HEK293T (cell line): ENCODE data around the gene INO80B.

ENCODE experiments used
- ARNT ChIP-seq: fragments of 450-650 bp; IDR thresholded peaks from 2 replicates; pipeline ENCODE4 v1.6.1; 2017; ENCODE audit warnings: mild to moderate bottlenecking
- BHLHE40 ChIP-seq: fragments of 450-650 bp; IDR thresholded peaks from 2 replicates; pipeline ENCODE4 v1.6.1; 2016; ENCODE audit warnings: mild to moderate bottlenecking, moderate library complexity, borderline replicate concordance
- ELF4 ChIP-seq: fragments of 450-650 bp; IDR thresholded peaks from 2 replicates; pipeline ENCODE4 v1.6.1; 2017; ENCODE audit warnings: antibody characterized with exemption
- FOXA1 ChIP-seq: fragments of 450-650 bp; IDR thresholded peaks from 2 replicates; pipeline ENCODE4 v1.6.1; 2016; ENCODE audit warnings: mild to moderate bottlenecking
- FOXK2 ChIP-seq: fragments of 450-650 bp; IDR thresholded peaks from 2 replicates; pipeline ENCODE4 v1.6.1; 2016; ENCODE audit warnings: mild to moderate bottlenecking
- FOXM1 ChIP-seq: fragments of 450-650 bp; IDR thresholded peaks from 2 replicates; pipeline ENCODE4 v1.6.1; 2017; ENCODE audit warnings: mild to moderate bottlenecking, borderline replicate concordance
- L3MBTL2 ChIP-seq: fragments of 450-650 bp; conservative IDR thresholded peaks from 2 replicates; pipeline ENCODE4 v1.6.1; 2016; ENCODE audit warnings: mild to moderate bottlenecking
- NFRKB ChIP-seq: fragments of 450-650 bp; IDR thresholded peaks from 2 replicates; pipeline ENCODE4 v1.6.1; 2016; ENCODE audit warnings: mild to moderate bottlenecking, moderate library complexity
- PKNOX1 ChIP-seq: fragments of 450-650 bp; IDR thresholded peaks from 2 replicates; pipeline ENCODE4 v1.6.1; 2016
- SP1 ChIP-seq: fragments of 450-650 bp; IDR thresholded peaks from 2 replicates; pipeline ENCODE4 v1.6.1; 2017
- SUZ12 ChIP-seq: fragments of 450-650 bp; IDR thresholded peaks from 2 replicates; pipeline ENCODE4 v1.6.1; 2016; ENCODE audit warnings: mild to moderate bottlenecking
- TARDBP ChIP-seq: fragments of 450-650 bp; IDR thresholded peaks from 2 replicates; pipeline ENCODE4 v1.6.1; 2016
- ZNF384 ChIP-seq: fragments of 450-650 bp; IDR thresholded peaks from 2 replicates; pipeline ENCODE4 v1.6.1; 2016

GRCh38 chr2:74418312-74418711 lies 36.6 kb upstream of the INO80B start:
- TF ChIP-seq FOXM1 (no peak), ELF4 (no peak), NFRKB (no peak), L3MBTL2 (no peak), PKNOX1 (no peak), SP1 (no peak), FOXK2 (no peak), BHLHE40 (no peak), SUZ12 (no peak), ARNT (no peak), ZNF384 (no peak), TARDBP (no peak), FOXA1 (no peak)
